ENCODE results near the gene IPO13. TPM values are rescaled to one million over a fixed set of nuclear protein-coding genes. Genes with fewer than 3 reads are reported as not detected.

IPO13 gene, protein sequence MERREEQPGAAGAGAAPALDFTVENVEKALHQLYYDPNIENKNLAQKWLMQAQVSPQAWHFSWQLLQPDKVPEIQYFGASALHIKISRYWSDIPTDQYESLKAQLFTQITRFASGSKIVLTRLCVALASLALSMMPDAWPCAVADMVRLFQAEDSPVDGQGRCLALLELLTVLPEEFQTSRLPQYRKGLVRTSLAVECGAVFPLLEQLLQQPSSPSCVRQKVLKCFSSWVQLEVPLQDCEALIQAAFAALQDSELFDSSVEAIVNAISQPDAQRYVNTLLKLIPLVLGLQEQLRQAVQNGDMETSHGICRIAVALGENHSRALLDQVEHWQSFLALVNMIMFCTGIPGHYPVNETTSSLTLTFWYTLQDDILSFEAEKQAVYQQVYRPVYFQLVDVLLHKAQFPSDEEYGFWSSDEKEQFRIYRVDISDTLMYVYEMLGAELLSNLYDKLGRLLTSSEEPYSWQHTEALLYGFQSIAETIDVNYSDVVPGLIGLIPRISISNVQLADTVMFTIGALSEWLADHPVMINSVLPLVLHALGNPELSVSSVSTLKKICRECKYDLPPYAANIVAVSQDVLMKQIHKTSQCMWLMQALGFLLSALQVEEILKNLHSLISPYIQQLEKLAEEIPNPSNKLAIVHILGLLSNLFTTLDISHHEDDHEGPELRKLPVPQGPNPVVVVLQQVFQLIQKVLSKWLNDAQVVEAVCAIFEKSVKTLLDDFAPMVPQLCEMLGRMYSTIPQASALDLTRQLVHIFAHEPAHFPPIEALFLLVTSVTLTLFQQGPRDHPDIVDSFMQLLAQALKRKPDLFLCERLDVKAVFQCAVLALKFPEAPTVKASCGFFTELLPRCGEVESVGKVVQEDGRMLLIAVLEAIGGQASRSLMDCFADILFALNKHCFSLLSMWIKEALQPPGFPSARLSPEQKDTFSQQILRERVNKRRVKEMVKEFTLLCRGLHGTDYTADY
- 16.6 and 28.7 TPM in 2 replicates for total RNA-seq

DNA sequence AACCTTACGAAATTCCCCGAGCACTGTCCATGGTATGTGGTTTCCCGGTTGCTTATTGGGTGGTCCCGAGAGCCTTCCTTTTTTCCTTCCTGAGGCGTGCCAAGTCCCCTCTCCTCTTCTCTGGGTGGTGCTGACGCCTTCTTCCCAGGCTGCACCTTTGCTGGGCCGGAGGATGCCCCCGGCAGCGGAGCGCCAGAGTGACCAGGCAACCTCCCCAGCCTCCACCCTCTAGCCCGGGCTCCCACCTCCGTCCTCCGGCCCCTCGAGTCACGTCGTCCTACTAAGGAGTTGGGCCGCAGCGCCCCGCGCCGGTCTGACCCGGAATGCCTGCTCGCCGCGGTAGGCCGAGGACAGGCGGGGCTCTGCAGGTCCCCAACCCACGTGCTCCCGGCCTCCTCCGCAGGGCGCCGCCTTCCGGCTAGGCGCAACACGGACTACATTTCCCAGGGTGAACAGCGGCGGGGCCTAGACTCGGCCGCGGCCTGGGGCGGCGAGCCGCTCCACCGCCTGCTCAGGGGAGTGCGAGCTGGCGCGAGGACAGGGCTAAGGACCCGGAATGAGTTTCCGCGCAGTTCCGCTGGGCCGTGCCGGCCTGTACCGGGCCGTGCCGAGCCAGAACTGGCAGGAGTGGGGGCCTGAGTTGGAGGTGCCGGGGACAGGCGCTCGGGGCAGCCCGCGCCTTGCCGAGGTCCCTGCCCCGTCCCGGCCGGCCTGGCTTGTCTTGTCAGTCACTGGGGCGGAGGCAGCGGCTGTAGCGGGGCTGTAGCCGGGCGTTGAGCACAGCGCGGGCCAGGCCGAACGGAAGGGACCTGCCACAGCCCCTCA is at the start of gene IPO13:
IPO13 (plus strand) TSS at position 715 of the 825 bp plus-strand sequence. CDS start 651 bp downstream, outside the sequence.
- TF ChIP-seq, protein P1, sequence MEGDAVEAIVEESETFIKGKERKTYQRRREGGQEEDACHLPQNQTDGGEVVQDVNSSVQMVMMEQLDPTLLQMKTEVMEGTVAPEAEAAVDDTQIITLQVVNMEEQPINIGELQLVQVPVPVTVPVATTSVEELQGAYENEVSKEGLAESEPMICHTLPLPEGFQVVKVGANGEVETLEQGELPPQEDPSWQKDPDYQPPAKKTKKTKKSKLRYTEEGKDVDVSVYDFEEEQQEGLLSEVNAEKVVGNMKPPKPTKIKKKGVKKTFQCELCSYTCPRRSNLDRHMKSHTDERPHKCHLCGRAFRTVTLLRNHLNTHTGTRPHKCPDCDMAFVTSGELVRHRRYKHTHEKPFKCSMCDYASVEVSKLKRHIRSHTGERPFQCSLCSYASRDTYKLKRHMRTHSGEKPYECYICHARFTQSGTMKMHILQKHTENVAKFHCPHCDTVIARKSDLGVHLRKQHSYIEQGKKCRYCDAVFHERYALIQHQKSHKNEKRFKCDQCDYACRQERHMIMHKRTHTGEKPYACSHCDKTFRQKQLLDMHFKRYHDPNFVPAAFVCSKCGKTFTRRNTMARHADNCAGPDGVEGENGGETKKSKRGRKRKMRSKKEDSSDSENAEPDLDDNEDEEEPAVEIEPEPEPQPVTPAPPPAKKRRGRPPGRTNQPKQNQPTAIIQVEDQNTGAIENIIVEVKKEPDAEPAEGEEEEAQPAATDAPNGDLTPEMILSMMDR (conservative IDR thresholded peaks at IDR 0.05; ENCODE audit: low read depth, low read length), result peak; percentile 66
- peak within 1 kb of the TSS; percentile 98 for H3K4me3 ChIP-seq (ENCODE audit: low read depth, low read length)
- peak; percentile 55 for DNase-seq (ENCODE audit: low read depth)

DNA sequence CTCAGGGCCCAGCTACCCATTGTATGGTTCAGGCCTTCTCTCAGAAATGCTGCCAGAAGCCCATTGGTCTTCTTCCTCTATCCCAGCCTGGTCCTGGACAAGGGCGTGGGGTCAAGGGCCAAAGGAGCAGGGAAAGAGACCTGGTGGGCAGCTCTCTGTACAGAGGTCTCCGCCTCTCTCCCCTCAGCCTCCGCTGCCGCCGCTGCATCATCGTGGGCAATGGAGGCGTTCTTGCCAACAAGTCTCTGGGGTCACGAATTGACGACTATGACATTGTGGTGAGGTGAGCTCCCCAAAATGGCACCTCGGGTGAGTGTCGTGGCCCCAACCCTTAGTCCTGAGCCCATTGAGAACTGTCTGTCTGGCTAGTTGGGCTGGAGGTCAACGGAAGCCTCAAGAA is 47.8 kb upstream of the IPO13 start:
- TF ChIP-seq, protein P1 (conservative IDR thresholded peaks at IDR 0.05; ENCODE audit: low read depth, low read length), result no peak

DNA sequence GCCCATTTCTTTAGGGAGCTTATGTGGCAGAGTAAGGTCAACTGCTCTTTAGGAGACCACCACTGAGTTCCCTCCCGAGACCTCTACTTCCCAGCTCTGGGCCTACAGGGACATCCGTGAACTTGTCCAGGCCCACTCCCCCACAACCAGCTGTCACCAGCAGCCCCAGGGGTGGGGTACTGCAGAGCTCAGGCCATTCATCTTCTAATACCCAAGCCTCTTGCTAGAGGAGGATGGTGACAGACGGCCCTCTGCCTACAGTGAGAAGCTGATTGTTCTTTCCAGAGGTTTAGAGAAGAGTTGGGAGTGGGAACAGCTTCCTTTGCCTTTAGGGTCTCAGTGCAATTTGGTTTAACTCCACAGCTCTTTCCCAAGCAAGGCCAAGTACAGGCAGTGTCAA is 46.4 kb upstream of the IPO13 start:
- TF ChIP-seq, protein P1 (conservative IDR thresholded peaks at IDR 0.05; ENCODE audit: low read depth, low read length), result no peak
- H3K4me3 ChIP-seq (ENCODE audit: low read depth, low read length), result no peak overlapping the region
- DNase-seq (ENCODE audit: low read depth), result no peak

More for the DNA sequence above, 47.8 kb upstream of the IPO13 start:
- H3K4me3 ChIP-seq (ENCODE audit: low read depth, low read length), result no peak overlapping the region
- no peak for DNase-seq (ENCODE audit: low read depth)

DNA sequence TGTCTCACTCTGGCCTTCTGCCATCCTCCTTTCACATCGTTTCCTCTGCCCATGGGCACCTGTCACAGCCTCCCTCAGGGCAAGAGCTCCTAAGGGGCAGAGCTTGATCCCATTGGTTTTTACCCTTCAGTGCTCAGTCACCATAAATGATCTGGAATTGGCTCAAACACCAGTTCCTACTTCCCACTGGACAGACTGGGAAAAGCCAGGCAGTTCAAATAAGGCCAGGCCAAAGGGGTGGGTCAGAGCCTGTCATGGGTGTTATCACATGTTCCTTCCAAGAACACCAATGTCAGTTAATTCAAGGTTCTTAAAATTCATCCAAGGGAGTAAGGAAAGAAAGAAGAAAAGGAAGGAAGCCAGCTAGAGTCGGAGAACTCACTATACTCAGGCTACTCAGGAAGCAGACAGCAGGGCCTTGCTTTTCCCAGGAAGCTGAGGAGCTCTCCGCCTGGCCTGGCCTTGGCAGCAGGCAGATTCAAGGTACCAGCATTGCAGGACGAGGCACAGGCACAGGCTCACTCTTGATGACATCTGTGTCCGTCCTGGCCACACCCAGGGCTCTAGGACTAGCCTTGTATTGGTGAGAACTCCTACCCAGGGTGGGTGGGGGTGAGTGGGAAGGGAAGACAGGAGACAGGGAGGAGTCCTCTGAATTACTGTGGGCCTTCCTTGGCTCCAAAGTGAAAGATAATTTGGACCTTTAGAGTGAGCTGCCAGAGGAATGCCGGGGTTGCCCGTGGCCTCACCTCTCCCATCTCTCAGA is 45.4 kb upstream of the IPO13 start:
- H3K4me3 ChIP-seq (ENCODE audit: low read depth, low read length), result no peak overlapping the region
- DNase-seq (ENCODE audit: low read depth), result no peak
- TF ChIP-seq, protein P1 (conservative IDR thresholded peaks at IDR 0.05; ENCODE audit: low read depth, low read length), result no peak

DNA sequence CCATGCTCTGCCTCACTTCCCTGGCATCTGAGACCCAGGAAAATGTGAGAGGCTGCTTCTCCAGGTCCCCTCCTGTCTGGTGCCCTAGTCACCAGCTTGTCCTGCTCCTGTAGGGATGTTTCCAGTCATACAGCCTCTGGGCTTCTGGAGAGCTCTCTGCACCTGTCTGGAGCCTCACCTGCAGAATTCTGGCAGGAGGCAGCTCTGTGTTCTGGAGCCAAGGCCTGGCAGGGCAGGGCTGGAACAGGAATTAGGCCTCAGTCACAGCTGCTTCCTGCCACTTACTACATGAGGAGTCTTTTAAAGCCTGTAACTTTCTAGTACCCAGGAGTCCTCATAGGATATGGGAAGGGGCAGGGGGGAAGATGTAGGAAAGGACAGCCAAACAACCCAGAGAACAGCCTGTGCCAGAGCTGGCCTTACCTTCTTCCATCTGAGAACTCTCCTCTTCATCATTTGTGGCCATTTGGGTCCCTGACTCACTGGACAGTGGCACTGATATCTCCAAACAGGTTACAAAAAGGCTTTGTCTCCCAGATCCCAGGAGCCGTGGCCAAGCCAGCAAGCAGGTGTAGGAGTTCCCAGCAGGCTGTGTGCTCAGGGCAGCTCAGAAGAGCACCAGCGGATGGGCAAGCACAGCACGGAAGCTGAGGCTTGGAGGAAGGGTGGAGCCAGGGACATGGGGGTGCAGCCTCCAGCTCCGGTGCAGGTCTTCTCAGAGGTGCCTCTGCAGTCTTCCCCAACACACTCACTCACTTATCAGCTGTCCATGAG is 44.5 kb upstream of the IPO13 start:
- TF ChIP-seq, protein P1 (conservative IDR thresholded peaks at IDR 0.05; ENCODE audit: low read depth, low read length), result no peak
- H3K4me3 ChIP-seq (ENCODE audit: low read depth, low read length), result no peak overlapping the region

More for the DNA sequence above, 44.5 kb upstream of the IPO13 start:
- no peak for DNase-seq (ENCODE audit: low read depth)
